ENCODE results near the gene WDR38.
"Not testable (repeated sequence)": the region's sequence is repeated elsewhere in the genome, so short reads cannot be mapped to it uniquely, and the experiment has no call there.

Gene WDR38

GRCh38 chr9:124841075-124841821 is 12.0 kb upstream of the WDR38 start:
- H3K4me2 ChIP-seq, result no peak overlapping the region
- no peaks in the 10 kb centered on the region for H3K9me3 ChIP-seq (replicated peaks in 1 of 11)
- no peaks in the 10 kb centered on the region for H3K27me3 ChIP-seq
- no peak overlapping the region for H3K9ac ChIP-seq
- TF ChIP-seq Cebpa-rat (IDR thresholded peaks at IDR 0.05), result no peak
- H3K36me3 ChIP-seq, result no peaks in the 10 kb centered on the region
- H3K27ac ChIP-seq, result no peak overlapping the region
- peaks cover 0 to 7% (median 2%) of the 10 kb centered on the region in 10 experiments; a peak in 4 of 20 replicates for H3K4me1 ChIP-seq
- H4K20me1 ChIP-seq, result no peaks in the 10 kb centered on the region
- H3K4me3 ChIP-seq, result no peak overlapping the region

GRCh38 chr9:124843456-124844034 is 9.7 kb upstream of the WDR38 start:
- H3K4me2 ChIP-seq, result no peak overlapping the region
- no peak for TF ChIP-seq Cebpa-rat (IDR thresholded peaks at IDR 0.05)
- no peak overlapping the region for H3K4me3 ChIP-seq
- H3K36me3 ChIP-seq, result no peaks in the 10 kb centered on the region
- H3K4me1 ChIP-seq, result peaks cover 0 to 7% (median 1%) of the 10 kb centered on the region in 10 experiments; a peak in 3 of 20 replicates
- no peak overlapping the region for H3K27ac ChIP-seq
- H4K20me1 ChIP-seq, result no peaks in the 10 kb centered on the region
- no peak overlapping the region for H3K9ac ChIP-seq
- H3K9me3 ChIP-seq (replicated peaks in 1 of 11), result no peaks in the 10 kb centered on the region
- no peaks in the 10 kb centered on the region for H3K27me3 ChIP-seq

- no peak overlapping the region for H3K27ac ChIP-seq
- no peak overlapping the region for H3K9ac ChIP-seq
- H3K36me3 ChIP-seq, result no peaks in the 10 kb centered on the region
- H4K20me1 ChIP-seq, result no peaks in the 10 kb centered on the region
- H3K4me3 ChIP-seq, result no peak overlapping the region
- no peaks in the 10 kb centered on the region for H3K27me3 ChIP-seq
- peaks cover 0 to 7% (median 1%) of the 10 kb centered on the region in 10 experiments; a peak in 3 of 20 replicates for H3K4me1 ChIP-seq
- H3K9me3 ChIP-seq (replicated peaks in 1 of 11), result no peaks in the 10 kb centered on the region
- TF ChIP-seq Cebpa-rat (IDR thresholded peaks at IDR 0.05), result no peak
- peak overlapping the region in 2 of 11 experiments; percentile 7 to 29; a peak in 2 of 22 replicates for H3K4me2 ChIP-seq
These were observed 9.0 kb upstream of the WDR38 start for GRCh38 chr9:124844291-124844690.

- not testable (repeated sequence) for H3K4me3 ChIP-seq; H3K27me3 ChIP-seq; H3K9me3 ChIP-seq (replicated peaks in 1 of 11); H3K27ac ChIP-seq; H3K4me2 ChIP-seq; H3K36me3 ChIP-seq; H4K20me1 ChIP-seq; H3K9ac ChIP-seq
- peaks cover 0 to 13% (median 7%) of the 10 kb centered on the region in 10 experiments; a peak in 8 of 20 replicates for H3K4me1 ChIP-seq
These were observed 6.8 kb upstream of the WDR38 start for GRCh38 chr9:124846467-124846866.

GRCh38 chr9:124846969-124847368 is 6.3 kb upstream of the WDR38 start:
- H3K9me3 ChIP-seq (replicated peaks in 1 of 11), result no peaks in the 10 kb centered on the region
- no peak overlapping the region for H3K9ac ChIP-seq
- no peak overlapping the region for H3K27ac ChIP-seq
- H3K27me3 ChIP-seq, result no peaks in the 10 kb centered on the region
- TF ChIP-seq Cebpa-rat (IDR thresholded peaks at IDR 0.05), result no peak
- no peaks in the 10 kb centered on the region for H4K20me1 ChIP-seq
- no peaks in the 10 kb centered on the region for H3K36me3 ChIP-seq
- peaks cover 0 to 17% (median 9%) of the 10 kb centered on the region in 10 experiments; a peak in 13 of 20 replicates for H3K4me1 ChIP-seq
- H3K4me2 ChIP-seq, result no peak overlapping the region
- no peak overlapping the region for H3K4me3 ChIP-seq

GRCh38 chr9:124849801-124850200 is 3.5 kb upstream of the WDR38 start:
- H3K4me1 ChIP-seq, result peaks cover 4 to 23% (median 22%) of the 10 kb centered on the region in 10 experiments; a peak in 18 of 20 replicates
- H4K20me1 ChIP-seq, result peaks cover 0 to 14% (median 8%) of the 10 kb centered on the region in 11 experiments; a peak in 9 of 22 replicates
- no peaks in the 10 kb centered on the region for H3K9me3 ChIP-seq (replicated peaks in 1 of 11)
- H3K4me2 ChIP-seq, result no peak overlapping the region
- no peak overlapping the region for H3K27ac ChIP-seq
- TF ChIP-seq Cebpa-rat (IDR thresholded peaks at IDR 0.05), result no peak
- H3K36me3 ChIP-seq, result no peaks in the 10 kb centered on the region
- no peak overlapping the region for H3K4me3 ChIP-seq
- H3K27me3 ChIP-seq, result no peaks in the 10 kb centered on the region; a peak in 1 of 22 replicates
- no peak overlapping the region for H3K9ac ChIP-seq

GRCh38 chr9:124852121-124852828 is 985 bp upstream of the WDR38 start:
- H3K9ac ChIP-seq, result peak overlapping the region in 9 of 11 experiments; percentile 48 to 70 (median 62); a peak in 14 of 22 replicates
- TF ChIP-seq Cebpa-rat (IDR thresholded peaks at IDR 0.05), result no peak
- H3K9me3 ChIP-seq (replicated peaks in 1 of 11), result no peaks in the 10 kb centered on the region
- H3K4me1 ChIP-seq, result peaks cover 4 to 23% (median 22%) of the 10 kb centered on the region in 10 experiments; a peak in 18 of 20 replicates
- no peak overlapping the region for H3K27ac ChIP-seq
- H3K27me3 ChIP-seq, result no peaks in the 10 kb centered on the region; a peak in 1 of 22 replicates
- peaks cover 13 to 39% (median 32%) of the 10 kb centered on the region in 11 experiments for H4K20me1 ChIP-seq
- peak overlapping the region in 5 of 10 experiments; percentile 41 to 70 (median 58); a peak in 10 of 20 replicates for H3K4me3 ChIP-seq
- H3K4me2 ChIP-seq, result peak overlapping the region; percentile 77 to 93 (median 83)
- peaks cover 8 to 15% (median 13%) of the 10 kb centered on the region in 11 experiments for H3K36me3 ChIP-seq

GRCh38 chr9:124853605-124854143 is 414 bp downstream of the WDR38 start:
- Histone ChIP-seq H3K27ac (peak overlapping the region in 1 of 11 experiments; percentile 37; a peak in 1 of 22 replicates), H3K4me3 (peak overlapping the region in 9 of 10 experiments; percentile 34 to 70 (median 51); a peak in 16 of 20 replicates), H4K20me1 (peaks cover 27 to 53% (median 46%) of the 10 kb centered on the region in 11 experiments), H3K27me3 (no peaks in the 10 kb centered on the region; a peak in 1 of 22 replicates), H3K4me2 (peak overlapping the region; percentile 77 to 93 (median 83)), H3K4me1 (peaks cover 6 to 32% (median 27%) of the 10 kb centered on the region in 10 experiments; a peak in 19 of 20 replicates), H3K9me3 (replicated peaks in 1 of 11) (no peaks in the 10 kb centered on the region), H3K36me3 (peaks cover 22 to 29% (median 27%) of the 10 kb centered on the region in 11 experiments), H3K9ac (peak overlapping the region in 7 of 11 experiments; percentile 10 to 70 (median 67); a peak in 9 of 22 replicates)
- TF ChIP-seq Cebpa-rat (IDR thresholded peaks at IDR 0.05), result no peak
